HG03025 (cell line): Measurements from ENCODE around the gene CEACAM1.
"Not testable (repeated sequence)": the region's sequence is repeated elsewhere in the genome, so short reads cannot be mapped to it uniquely, and the experiment has no call there.

Experiments used
- ATAC-seq: cut with Tn5 transposase; IDR thresholded peaks from one replicate; pipeline ENCODE4 v1.9.1; 2021; ENCODE audit warnings: mild to moderate bottlenecking, moderate library complexity; ENCODE audit not compliant: unreplicated experiment, low FRiP score

Gene CEACAM1

DNA sequence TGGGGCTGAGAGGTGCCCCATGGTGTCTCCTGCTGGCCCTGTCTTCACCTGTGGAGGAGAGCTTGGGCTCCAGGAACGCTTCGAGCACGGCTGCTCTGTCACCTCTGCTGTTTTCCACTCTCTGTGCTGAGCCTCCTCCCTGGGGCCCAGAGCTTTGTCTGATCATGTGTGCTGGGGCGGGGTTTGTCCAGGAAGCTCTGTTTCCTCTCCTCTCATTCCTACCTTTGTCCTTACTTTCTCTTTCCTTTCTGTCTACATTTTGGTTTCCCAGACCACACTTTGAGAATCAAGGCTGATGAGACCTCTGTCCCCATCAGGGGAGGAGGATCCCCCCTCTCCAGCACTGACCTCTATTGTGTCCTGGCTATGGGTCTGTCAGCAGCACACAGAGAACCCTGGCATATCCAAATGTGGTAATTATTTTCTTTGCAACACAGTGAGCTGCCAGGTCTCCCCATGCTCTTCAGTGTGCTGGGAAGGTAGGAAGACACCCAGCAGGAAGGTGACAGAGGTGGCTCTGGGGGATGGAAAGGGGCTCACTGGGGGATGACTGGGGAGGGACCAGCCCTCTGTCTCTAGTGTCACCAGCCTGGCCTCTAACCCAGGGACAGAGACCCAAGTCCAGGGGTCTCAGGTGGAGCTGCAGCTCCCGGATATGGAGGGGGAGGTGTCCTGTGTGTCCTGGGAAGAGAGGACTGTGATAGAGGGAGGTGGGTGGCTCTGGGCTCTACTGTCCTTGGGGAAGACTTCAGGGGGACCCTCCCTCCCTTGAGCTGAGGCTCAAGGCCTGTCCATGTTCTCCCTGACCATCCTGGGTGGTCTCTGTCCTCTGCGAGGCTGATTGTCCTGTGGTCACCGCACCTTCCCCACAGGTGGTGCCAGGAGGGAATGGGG lies at the start of gene CEACAM1:
Gene CEACAM1 (minus strand): TSS at position 128 of the 894 bp plus-strand sequence. CDS start 107 bp downstream, at position 21.
- ATAC-seq, result no peak

DNA sequence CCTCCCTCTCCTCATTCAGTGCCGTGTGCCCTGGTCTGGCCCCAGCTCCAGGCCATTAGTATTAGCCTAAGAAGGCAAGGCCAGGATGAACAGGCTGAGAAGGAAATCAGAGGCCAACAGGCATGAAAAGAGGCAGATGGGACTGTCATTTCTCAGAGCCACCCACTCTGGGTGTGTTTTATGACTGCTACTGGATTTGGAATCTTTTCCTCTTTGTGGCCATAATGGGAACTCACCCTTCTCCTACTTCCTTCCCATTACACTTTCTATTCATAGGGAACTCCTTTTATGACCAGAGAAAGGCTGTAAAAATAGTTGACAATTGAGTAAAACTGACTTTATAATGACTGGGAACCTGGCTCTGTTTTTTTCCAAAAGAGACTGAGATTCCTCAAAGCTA lies 48.7 kb upstream of the CEACAM1 start:
- no peak for ATAC-seq

DNA sequence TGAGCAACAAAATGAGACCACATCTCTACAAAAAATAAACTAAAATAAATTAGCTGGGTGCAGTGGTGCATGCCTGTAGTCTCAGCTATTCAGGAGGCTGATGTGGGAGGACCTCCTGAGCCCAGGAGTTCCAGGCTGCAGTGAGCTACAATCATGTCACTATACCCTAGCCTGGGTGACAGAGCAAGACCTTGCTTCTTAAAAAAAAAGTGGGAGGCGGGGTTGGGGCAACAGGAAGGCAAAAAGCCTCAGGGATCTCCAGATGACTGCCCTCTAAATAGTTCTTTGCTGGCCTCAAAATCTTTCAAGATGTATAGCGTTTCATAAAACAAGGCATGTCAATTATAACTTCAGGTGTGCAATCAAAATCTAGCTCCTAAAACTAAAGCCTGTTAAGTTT lies 48.0 kb upstream of the CEACAM1 start:
- no peak for ATAC-seq

DNA sequence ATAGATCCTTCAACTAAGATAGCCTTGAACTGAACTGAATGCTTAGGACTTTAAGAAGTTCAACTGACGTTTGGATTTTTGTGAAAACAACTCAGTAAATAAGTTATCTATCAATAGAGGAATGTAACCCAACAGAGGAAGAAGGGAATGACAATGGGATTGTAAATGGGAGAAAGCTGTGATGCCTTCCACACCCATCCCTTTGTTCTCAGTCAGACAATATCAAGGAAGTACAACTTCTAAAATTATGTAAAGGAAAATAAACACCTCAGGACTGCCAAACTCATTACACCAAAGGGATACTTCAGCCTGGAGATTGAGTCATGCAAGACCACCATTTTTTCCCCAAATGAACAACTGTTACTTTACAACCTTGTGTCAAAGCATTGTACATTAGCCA lies 45.4 kb upstream of the CEACAM1 start:
- ATAC-seq, result no peak

DNA sequence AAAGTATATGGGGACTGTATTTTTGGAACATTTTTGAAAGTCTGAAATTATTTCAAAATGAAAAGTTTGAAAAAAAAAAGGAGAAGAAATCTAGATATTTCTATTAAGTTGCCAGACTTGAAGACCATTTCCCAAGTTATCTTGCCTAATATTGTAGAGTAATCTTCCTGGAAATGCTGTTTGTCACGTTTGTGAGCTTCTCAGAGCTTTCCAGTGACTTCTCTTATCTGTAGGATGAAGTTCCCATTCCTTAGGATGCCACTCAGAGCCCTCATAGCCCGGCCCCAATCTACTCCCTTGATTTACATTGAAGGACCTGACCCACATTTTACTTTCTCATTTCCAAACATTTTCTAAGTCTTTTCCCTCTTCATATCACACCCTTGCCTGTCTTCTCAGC lies 42.8 kb upstream of the CEACAM1 start:
- no peak for ATAC-seq

DNA sequence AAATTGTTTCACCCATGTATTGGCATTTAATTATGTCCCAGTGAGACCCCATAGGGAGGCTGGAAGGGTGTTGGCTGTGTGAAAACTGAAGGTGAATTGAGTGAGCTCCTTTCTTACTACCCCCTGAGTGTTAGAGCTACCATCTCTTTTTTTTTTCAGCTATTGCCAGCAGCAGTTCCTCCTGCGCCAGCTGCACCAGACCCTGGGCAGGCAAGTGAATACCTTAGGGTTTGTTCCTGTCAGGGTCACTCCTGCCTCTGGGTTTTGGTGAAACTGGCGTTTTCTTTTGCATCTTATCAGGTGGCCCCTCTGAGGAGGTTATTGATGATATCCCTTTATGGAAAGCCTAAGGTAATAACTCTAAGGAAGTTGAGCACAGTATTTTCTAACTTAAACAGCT lies 40.9 kb upstream of the CEACAM1 start:
- ATAC-seq, result no peak

DNA sequence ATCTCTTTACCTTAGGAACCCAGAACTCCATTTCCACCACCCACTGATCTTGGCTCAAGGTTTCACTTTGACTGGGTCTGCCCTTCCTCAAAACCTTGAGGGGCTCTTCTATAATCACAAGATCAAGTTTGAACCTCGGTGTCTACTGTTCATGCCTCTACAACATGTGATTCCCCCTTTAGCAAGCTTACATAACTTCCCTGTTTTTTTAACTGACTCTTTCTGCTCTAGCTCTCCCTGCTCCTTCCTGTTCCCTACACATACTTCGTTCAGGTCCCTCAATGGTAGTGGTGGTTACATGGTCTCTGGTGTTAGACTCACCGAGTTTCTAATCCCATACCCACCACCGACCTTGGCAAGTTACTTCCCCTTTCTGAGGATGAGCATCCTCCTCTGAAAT lies 39.7 kb upstream of the CEACAM1 start:
- ATAC-seq, result no peak

DNA sequence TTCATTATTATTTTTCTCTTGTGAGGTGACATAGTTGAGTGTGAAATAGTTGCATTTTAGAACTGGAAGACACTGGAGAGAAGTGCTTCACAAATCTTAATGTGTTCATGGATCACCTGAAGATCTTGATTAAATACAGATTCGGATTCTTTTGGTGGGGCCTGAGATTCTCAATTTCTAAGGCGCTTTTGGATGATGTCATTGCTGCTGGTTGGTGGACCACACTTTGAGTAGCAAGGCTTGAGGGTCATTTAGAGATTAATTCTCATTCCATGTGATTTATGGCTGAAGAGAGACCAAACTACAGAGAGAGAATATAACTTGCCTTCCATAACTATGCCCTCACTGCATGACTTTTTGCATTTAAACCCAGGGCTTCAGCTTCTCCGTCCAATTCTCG lies 39.3 kb upstream of the CEACAM1 start:
- ATAC-seq, result no peak

DNA sequence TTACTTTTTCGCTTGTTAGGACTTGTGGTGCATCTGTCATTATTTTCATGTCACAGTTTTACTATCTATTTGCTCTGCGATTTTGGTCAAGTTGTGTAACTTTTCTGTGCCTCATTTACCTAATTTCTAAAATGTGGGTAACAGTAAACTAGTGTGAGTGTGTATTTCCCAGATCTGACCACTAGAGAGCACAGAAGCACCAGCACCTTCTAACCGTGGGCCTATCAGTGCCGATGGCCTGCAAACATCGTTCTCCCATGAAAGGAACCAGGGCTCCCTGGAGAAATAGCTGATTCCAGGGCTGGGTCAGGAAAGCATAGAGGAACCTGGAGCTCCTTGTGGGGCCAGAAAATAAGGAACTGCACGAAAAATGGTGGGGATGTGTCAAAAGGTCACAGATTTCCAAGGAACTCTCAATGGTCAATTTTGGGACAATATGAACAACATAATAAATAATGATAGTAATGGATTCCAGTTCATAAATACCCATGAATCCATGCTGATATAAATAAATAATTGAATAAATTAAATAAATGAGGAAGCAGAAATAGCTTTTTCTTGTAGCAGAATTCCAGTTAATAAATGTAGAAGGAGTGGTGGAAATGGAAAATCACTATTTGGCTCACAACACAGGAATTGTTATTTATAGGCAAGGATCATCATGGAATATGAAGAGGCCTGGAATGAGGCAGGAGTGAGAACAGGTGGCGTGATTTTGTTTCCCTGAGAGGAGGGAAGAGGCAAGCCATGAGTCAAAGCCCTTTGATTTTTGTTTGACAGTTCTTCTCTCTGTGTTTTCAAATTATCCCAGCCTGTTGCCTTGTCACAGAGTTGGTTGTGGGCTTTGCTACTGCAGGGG lies 35.3 kb upstream of the CEACAM1 start:
- ATAC-seq, result no peak

DNA sequence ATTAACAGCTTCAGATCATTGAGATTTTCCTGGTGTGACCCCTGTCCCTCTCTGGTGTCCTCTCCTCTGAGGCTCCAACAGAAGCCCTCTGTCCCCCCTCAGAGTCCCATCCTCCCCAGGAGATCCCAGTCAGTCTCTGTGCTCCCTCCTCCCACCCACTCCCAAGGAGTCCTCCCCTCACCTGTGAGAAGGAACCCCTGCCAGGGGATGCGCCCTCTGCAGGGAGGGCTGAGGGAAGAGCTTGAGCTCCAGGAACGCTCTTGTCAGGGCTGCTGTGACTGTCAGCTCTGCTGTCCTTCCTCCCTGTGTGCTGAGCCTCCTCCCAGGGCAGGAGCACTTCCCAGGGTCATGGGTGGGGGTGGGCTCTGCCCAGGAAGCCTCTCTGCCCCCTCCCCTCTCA lies 33.2 kb upstream of the CEACAM1 start:
- ATAC-seq, result no peak

DNA sequence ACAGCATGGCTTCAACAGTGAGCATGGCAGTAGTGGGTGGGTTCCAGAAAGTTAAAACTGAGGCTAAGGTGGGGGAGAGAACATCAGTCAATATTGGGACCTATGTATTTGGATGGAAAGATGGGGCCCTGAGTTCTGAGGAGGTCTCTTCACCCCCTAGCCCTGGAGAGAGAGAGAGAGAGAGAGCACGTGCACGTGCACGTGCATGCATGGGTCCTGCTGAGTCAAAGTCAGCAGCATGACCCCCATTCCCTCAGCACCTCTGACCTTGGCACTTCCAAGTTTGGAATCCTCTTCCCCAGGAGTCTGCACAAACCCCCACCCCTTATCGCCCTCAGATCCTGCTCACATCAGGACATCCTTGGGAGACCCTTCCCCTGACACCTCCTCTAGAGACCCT lies 32.5 kb upstream of the CEACAM1 start:
- ATAC-seq, result no peak

DNA sequence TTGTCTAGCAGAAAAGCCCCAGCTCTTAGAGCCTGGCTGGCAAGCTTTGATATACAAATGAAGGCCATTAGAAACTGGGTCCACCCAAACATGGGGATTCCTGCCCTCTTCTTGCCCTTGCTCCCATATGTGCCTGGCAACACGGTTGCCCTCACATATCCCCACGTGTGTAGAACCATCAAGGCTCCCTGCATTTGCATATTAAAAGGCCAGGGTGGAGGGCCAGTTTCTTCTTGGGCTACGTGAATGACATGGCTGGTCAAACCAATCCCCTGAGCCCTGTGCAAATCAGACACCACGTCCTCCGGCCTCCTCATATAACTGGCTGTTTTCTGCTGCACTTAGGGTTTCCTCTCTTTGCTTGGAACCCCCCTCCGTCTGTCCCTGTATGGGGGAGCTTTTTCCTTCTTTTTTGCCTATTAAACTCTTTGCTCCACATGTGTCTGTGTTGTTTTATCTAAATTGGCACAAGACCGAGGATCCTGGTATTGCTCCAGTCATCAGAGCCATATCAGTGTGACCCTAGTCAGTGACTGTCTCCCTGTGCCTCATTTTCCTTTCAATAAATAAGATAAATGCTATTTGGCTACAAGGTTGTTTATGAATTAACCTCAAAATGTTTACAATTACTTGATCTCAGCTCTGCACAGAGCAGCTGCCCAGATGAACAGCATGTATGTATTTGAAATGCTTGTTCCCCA lies 30.3 kb upstream of the CEACAM1 start:
- ATAC-seq, result no peak

DNA sequence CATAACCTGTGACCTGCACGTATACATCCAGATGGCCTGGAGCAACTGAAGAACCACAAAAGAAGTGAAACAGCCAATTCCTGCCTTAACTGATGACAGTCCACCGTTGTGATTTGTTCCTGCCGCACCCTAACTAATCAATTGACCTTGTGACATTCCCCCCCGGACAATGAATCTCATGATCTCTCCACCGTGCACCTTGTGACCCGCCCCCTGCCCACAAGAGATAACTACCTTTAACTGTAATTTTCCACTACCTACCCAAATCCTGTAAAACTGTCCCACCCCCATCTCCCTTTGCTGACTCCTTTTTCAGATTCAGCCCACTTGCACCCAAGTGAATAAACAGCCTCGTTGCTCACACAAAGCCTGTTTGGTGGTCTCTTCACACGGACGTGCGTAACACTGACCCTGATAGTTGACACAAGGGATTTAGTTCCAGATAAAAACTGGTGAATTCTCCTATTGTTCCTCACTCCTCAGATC lies 29.1 kb upstream of the CEACAM1 start:
- ATAC-seq, result not testable (repeated sequence)

DNA sequence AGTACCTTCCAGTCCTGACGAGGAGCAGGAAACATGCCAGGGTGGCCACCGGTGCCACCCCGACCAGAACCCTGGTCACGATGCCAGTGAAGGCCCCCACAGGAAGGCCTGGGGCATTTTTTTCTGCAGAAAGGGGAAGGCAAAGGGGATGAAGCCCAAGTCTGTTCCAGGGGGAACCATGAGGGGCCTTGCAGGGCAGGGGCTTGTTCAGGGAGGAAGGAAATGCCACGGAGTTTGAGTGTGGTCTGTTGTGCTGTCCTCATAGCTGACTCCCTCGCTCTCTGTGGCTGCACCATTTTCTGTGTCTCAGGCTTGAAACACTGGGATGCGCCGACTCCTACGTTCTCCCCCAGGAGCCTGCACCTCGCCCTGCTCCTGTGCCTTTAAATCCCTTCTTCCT lies 27.5 kb upstream of the CEACAM1 start:
- no peak for ATAC-seq

DNA sequence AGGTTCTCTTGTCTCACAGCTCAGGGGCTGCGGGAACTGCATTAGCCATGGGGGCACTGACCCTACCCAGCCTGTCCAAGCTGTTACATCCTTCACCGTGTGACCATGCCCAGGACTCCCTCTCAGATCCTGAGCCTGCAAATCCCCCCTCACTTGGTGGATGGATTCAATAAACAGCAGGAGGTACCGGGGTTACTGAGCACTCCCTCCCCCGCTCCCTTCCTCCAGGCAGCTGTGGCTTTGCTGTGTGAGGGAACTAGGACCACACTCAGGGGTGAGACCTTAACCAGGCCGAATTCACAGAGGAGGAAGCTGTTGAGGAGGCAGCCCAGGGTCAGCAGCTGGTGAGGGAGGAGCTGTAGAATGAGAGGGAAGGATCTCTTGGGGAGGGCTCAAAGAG lies 27.0 kb upstream of the CEACAM1 start:
- no peak for ATAC-seq

DNA sequence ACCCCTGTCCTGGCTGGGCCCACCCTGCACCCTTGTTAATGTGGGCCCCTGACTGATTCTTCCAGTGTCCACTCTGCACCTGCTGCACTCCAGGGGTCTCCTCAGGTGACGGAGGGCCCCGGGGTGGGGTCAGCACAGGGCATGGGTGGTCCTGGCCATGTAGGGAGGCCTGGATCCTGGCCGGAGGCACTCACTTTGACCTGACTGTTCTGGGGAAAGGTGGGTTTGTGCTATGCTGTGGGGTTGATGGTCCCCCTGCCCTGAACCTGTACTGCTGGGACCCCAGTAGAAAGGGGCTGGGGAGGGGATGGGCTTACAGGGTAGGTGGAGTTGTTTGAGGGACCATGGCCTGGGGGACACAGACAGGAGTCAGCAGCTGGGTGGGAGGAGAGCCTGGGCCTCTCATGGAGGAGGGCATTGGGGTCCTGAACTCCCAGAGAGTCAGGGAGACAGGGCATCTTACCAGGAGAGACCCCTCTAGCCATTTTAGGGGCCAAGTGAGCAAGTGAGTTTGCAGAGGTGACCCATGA lies 25.8 kb upstream of the CEACAM1 start:
- ATAC-seq, result no peak

DNA sequence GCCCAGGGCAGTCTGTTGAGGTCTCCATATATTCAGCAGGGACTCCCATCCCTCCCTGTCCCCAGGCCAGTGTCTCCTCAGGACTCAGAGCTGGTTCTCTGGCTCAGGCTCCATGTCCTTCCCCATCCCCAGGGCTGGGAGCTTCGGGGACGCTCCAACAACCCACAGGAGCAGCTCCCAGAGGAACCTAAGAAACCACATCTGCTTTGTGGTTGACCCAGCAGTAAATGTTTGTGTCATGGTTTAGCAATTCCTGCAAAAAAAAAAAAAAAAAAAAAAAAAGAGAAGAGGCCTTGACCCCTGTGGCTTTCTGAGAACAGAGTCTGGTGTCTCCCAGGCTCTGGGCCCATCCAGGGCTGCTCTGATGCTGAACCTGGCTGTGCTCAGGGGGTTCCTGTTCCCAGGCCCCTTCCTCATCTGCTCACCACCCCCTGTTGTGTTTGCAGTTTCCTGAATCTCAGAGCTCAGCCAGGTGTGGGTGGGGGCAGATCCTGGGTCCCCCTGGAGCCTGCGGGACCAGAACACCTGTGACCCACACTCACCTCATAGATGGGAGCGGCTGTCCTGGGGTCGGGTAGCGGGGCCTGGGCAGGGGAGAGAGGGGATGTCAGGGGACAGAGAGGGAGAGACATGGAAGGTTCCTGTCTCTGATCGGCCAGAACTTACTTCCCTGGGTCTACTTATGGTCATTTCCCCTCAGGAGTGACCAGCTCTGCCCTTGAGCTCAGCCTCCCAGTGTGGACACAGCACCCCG lies 25.2 kb upstream of the CEACAM1 start:
- no peak for ATAC-seq

DNA sequence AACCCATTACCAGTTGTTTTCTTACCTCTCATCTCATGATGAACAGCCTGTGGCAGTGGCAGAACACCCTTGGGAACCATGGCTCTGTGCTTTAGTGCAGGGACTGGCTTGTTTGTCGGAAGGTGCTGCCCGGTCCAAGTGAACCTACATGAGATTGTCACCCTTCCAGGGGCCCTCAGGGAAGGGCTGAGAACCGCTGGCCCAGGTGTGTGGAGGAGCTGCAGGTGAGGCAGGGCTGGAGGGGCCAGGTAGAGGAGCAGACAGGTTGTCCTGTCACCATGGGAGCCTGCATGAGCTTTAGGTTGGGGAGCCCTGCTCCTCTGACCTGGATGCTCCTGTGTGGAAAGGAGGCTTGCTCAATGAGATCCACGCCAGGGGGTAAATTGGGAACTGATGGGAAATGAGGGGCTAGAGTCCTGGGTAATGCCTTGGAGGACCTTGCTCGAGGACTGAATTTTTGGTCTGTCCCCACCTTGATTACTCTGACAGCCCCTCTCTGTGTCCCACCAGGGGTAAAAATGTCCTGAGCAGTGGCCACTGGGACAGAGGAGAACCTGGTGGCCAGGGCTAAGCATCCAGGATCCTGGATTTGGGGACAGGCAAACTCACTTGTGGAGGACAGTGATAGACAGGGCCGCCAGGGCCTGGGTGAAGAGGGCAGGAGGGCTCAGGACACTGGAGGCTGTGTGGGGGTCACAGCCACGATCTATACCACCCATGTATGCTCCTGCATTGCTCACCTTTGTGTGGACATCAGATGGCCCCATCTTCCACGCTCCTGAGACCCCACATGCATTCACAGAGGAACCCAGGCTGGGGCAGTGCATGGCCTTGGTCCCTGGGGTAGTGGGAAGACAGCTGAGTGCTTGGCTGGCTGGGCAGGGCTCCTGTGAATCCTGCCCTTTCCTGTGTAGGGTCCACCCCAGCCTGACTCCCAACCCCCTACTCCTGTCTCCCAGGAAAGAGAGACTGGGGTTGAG lies 24.1 kb upstream of the CEACAM1 start:
- no peak for ATAC-seq

DNA sequence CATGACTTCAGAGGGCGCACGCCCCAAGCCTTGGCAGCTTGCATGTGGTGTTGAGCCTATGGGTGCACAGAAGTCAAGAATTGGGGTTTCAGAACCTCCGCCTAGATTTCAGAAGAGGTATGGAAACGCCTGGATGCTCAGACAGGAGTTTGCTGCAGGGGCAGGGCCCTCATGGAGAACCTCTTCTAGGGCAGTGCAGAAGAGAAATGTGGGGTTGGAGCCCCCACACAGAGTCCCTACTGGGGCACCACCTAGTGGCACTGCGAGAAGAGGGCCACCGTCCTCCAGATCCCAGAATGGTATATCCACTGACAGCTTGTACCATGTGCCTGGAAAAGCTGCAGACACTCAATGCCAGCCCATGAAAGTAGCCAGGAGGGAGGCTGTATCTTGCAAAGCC lies 22.2 kb upstream of the CEACAM1 start:
- ATAC-seq, result not testable (repeated sequence)
